Common myeloid progenitor, CD34-positive (primary cell): ENCODE results near the gene NPM1.

Experiments
- CTCF ChIA-PET: fragments of 350-600 bp; sonication (Branson Sonifier 250); formaldehyde crosslinking; loops from one replicate; lab custom pipeline; 2021; ENCODE audit warnings: antibody characterized with exemption; lab: Charles Lee
- POLR2A ChIA-PET: fragments of 350-600 bp; sonication (Branson Sonifier 250); formaldehyde crosslinking; loops from one replicate; lab custom pipeline; 2021; ENCODE audit warnings: antibody characterized with exemption; lab: Charles Lee
- DNase-seq, 3 donors: peaks; one replicate each; pipeline versions ENCODE4 v3.0.0 to v3.0.0-alpha.2; 2013
- H3K27ac ChIP-seq, 2 experiments: 1 replicate in 1 of 2; 2 replicates in 1 of 2; pipeline ENCODE4 v1.7.0; 2013; ENCODE audit warnings: inconsistent platforms in 2 of 2, low read length in 2 of 2, mild to moderate bottlenecking in 2 of 2, low read depth in 1 of 2, moderate library complexity in 1 of 2; ENCODE audit not compliant: severe bottlenecking in 2 of 2, insufficient read depth in 1 of 2, poor library complexity in 1 of 2
- H3K27me3 ChIP-seq, 5 experiments: replicated peaks in 2 of 5; 1 replicate in 3 of 5; 2 replicates in 2 of 5; pipeline versions ENCODE4 v1.6.1 to v1.7.0; 2013; ENCODE audit warnings: low read length in 4 of 5, mild to moderate bottlenecking in 2 of 5, moderate library complexity in 2 of 5, inconsistent platforms in 1 of 5; ENCODE audit not compliant: insufficient read depth in 5 of 5, control insufficient read depth in 4 of 5
- H3K36me3 ChIP-seq, 4 experiments: 1 replicate in 2 of 4; 2 replicates in 2 of 4; pipeline versions ENCODE4 v1.6.1 to v1.7.0; 2013; ENCODE audit warnings: low read length in 3 of 4, control low read depth in 1 of 4, mild to moderate bottlenecking in 1 of 4; ENCODE audit not compliant: control insufficient read depth in 4 of 4, insufficient read depth in 4 of 4
- H3K4me1 ChIP-seq, 4 experiments: 1 replicate in 3 of 4; 2 replicates in 1 of 4; pipeline versions ENCODE4 v1.6.1 to v1.7.1; 2013; ENCODE audit warnings: low read length in 3 of 4, mild to moderate bottlenecking in 3 of 4, control low read depth in 1 of 4, inconsistent platforms in 1 of 4, moderate library complexity in 1 of 4; ENCODE audit not compliant: control insufficient read depth in 4 of 4, insufficient read depth in 4 of 4; ENCODE audit errors: control extremely low read depth in 1 of 4
- H3K4me3 ChIP-seq, 7 experiments: 1 replicate in 4 of 7; 2 replicates in 3 of 7; pipeline versions ENCODE4 v1.5.1 to v1.7.0; 2013; ENCODE audit warnings: mild to moderate bottlenecking in 7 of 7, low read length in 6 of 7, moderate library complexity in 6 of 7, inconsistent platforms in 2 of 7, low read depth in 2 of 7, control low read depth in 1 of 7; ENCODE audit not compliant: insufficient read depth in 4 of 7, control insufficient read depth in 1 of 7; ENCODE audit errors: extremely low read depth in 1 of 7
- H3K9me3 ChIP-seq, 5 experiments: 1 replicate in 4 of 5; 2 replicates in 1 of 5; pipeline versions ENCODE4 v1.6.1 to v1.7.1; 2013; ENCODE audit warnings: low read length in 4 of 5, mild to moderate bottlenecking in 2 of 5, inconsistent platforms in 1 of 5, low read depth in 1 of 5, moderate library complexity in 1 of 5; ENCODE audit not compliant: control insufficient read depth in 4 of 5, insufficient read depth in 2 of 5; ENCODE audit errors: control extremely low read depth in 1 of 5
- WGBS: methylation state at CpG from one replicate; pipeline ENCODE4 v1.1.5; 2013; ENCODE audit not compliant: insufficient coverage; 5-methylcytosine and 5-hydroxymethylcytosine counted together

NPM1 gene

DNA sequence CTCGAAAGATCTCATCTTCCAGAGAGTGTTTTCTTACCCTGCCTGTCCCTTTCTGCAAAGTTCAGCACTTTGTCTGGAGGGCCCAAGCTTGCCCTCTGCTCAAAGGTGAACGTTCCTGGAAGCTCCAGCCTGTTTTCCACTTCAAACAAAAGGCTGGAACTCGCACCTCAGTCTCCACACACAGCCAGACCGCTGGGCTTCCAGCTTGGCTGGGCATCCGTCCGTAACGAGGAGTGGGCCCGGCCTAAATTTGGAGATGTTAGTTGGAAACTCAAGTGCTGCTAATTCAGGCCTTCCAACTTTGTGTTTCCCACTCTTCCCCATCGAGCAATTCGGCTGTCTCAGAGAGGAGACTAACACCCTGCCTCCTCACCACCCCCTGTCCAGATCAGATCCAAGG lies 66.9 kb downstream of the NPM1 start:
- Histone ChIP-seq H3K27ac (no peak overlapping the region), H3K4me1 (peaks cover 0 to 10% (median 8%) of the 10 kb centered on the region in 4 experiments), H3K4me3 (no peak overlapping the region), H3K9me3 (no peaks in the 10 kb centered on the region), H3K27me3 (peaks cover 0 to 19% (median 3%) of the 10 kb centered on the region in 5 experiments), H3K36me3 (no peaks in the 10 kb centered on the region)
- ChIA-PET CTCF (interaction anchor here (1.3 kb wide), 1 partner anchor 11 kb away, joined by 4 read pairs; no protein-coding TSS in a partner anchor), POLR2A (interaction anchor here (0.6 kb wide), 1 partner anchor 17 kb away, joined by 3 read pairs; no protein-coding TSS in a partner anchor)
- 97% methylated on average over 9 of the region's 10 CpGs for WGBS
- no peak for DNase-seq

DNA sequence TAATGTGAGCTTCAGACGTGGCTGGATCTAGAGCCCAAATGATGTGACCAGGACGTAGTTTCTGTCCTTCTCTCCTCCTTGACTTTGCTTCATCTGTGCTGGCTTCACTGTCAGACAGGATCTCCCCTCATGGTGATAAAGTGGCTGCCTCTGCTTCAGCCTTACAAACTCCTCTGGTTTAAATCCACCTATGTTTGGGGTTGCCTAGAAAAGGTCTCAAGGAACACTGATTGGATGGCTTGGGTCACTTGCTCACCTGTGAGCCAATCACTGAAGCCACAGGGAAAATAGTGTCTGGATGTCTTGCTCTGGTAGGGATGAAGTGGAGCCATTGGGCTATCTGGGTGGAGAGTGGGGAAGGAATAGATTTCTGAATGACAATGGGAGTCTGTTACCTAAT lies 67.9 kb downstream of the NPM1 start:
- whole genome bisulfite sequencing: 100% methylated on average over 1 of the region's 2 CpGs
- H3K9me3 ChIP-seq: no peaks in the 10 kb centered on the region
- DNase-seq: no peak
- ChIA-PET CTCF (interaction anchor here (1.3 kb wide), 1 partner anchor 10 kb away, joined by 4 read pairs; no protein-coding TSS in a partner anchor), POLR2A (no interaction called here)
- H3K36me3 ChIP-seq: no peaks in the 10 kb centered on the region
- no peak overlapping the region for H3K27ac ChIP-seq
- peaks cover 0 to 7% (median 6%) of the 10 kb centered on the region in 4 experiments for H3K4me1 ChIP-seq
- no peak overlapping the region for H3K4me3 ChIP-seq
- H3K27me3 ChIP-seq: peaks cover 0 to 17% (median 0%) of the 10 kb centered on the region in 5 experiments

DNA sequence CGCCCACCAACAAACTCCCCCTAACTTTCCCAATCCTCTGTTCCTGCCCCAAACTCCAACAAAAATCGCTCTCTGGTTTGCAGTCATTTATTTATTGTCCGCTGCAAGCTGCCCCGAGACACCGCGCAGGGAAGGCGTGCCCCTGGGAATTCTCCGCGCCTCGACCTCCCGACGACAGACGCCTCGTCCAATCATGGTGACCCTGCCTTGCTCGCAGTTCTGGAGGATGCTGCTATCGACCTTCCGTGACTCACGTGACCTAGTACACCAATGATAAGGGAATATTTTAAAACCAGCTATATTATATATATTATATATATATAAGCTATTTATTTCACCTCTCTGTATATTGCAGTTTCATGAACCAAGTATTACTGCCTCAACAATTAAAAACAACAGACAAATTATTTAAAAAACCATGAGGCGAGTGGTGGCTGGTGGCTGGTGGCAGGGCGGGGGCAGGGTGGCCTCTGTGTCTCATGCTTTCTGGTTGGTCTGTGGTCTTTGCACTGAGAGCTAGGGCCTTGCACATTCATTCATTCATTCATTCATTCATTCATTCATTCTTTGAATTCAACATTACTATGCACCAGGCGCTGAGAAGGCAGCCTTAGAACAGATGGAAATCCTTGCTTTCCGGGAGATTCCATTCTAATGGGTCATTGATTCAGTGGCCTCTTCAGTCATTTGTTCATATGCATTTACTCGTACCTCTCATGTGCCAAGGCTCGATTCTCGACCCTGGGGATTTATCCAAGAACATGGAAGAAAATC lies 69.7 kb downstream of the NPM1 start:
- no peak overlapping the region for H3K4me3 ChIP-seq
- CTCF ChIA-PET: interaction anchor here (0.9 to 1.6 kb wide), 2 partner anchors 10 to 14 kb away, joined by 3 to 4 read pairs; no protein-coding TSS in a partner anchor

DNA sequence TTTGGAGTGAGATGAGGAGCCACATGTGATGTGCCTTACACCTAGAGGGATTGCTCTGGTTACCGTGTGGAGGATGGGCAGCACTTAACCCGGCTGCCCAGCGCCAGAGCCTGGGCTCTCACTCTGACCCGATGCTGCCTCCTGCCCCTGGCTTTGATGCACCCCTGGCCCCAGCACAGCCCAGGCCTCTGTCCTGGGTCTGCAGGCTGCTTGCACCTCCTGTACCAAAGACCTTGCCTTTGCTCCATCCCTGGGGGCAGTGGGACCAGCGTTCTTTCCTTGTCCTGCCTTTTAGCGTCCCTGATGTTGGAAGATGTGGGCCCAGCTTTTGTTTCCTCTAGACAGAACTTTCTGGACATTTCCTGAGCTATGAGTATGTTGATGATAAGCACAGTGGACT lies 72.2 kb downstream of the NPM1 start:
- Histone ChIP-seq H3K9me3 (no peaks in the 10 kb centered on the region), H3K27ac (no peak overlapping the region), H3K4me1 (no peaks in the 10 kb centered on the region), H3K27me3 (peaks cover 0 to 6% (median 0%) of the 10 kb centered on the region in 5 experiments), H3K36me3 (no peaks in the 10 kb centered on the region), H3K4me3 (no peak overlapping the region)
- ChIA-PET POLR2A (no interaction called here), CTCF (no interaction called here)
- 87% methylated on average over 5 of the region's 6 CpGs for WGBS
- DNase-seq: no peak

More for the DNA sequence above, 69.7 kb downstream of the NPM1 start:
- Histone ChIP-seq H3K27me3 (peaks cover 0 to 13% (median 0%) of the 10 kb centered on the region in 5 experiments), H3K4me1 (no peaks in the 10 kb centered on the region), H3K9me3 (no peaks in the 10 kb centered on the region), H3K27ac (no peak overlapping the region), H3K36me3 (no peaks in the 10 kb centered on the region)
- DNase-seq: no peak
- POLR2A ChIA-PET: no interaction called here
- WGBS: 97% methylated on average over 18 of the region's 25 CpGs
